Transverse colon (tissue), 4 donors: ENCODE results near the gene HS3ST4. TPM values are rescaled to one million over a fixed set of nuclear protein-coding genes. Genes with fewer than 3 reads are reported as not detected.
"Not testable (repeated sequence)": the region's sequence is repeated elsewhere in the genome, so short reads cannot be mapped to it uniquely, and the experiment has no call there.

ENCODE experiments used
- DNase-seq: peaks from one replicate; pipeline ENCODE4 v3.0.0-alpha.2; 2019
- H3K27ac ChIP-seq, 4 donors: fragments of 200-600 bp; sonication (generic); 2 replicates each; pipeline ENCODE4 v1.5.1; 2016 to 2018; ENCODE audit warnings: inconsistent platforms in 4 of 4
- H3K27me3 ChIP-seq: fragments of 200-600 bp; sonication (generic); 2 replicates; pipeline ENCODE4 v1.5.1; 2017; ENCODE audit warnings: inconsistent platforms
- H3K36me3 ChIP-seq, 4 donors: fragments of 200-600 bp; sonication (generic); 2 replicates each; pipeline ENCODE4 v1.5.1; 2017 to 2019; ENCODE audit warnings: inconsistent platforms in 4 of 4
- H3K4me1 ChIP-seq, 4 donors: fragments of 200-600 bp; sonication (generic); 2 replicates each; pipeline ENCODE4 v1.5.1; 2017 to 2020; ENCODE audit warnings: inconsistent platforms in 4 of 4
- H3K4me3 ChIP-seq, 4 donors: fragments of 200-600 bp; sonication (generic); 1 replicate in 1 of 4; 2 replicates in 3 of 4; pipeline versions ENCODE4 v1.5.1 to v1.6.1; 2017 to 2019; ENCODE audit warnings: inconsistent platforms in 4 of 4
- H3K9me3 ChIP-seq, 2 donors: fragments of 200-600 bp; sonication (generic); 2 replicates each; pipeline ENCODE4 v1.5.1; 2017 to 2019; ENCODE audit warnings: inconsistent platforms in 2 of 2
- CTCF ChIP-seq, 5 experiments: fragments of 200-600 bp in 3 of 5; fragments of 450-650 bp in 2 of 5; sonication (generic) in 3 of 5; IDR thresholded peaks; 1 replicate in 2 of 5; 2 replicates in 3 of 5; pipeline ENCODE4 v1.5.1; 2016 to 2017; ENCODE audit warnings: antibody characterized with exemption in 5 of 5, inconsistent platforms in 3 of 5, mild to moderate bottlenecking in 2 of 5, moderate library complexity in 1 of 5
- EP300 ChIP-seq: sonication (generic); formaldehyde crosslinking; IDR thresholded peaks from one replicate; pipeline ENCODE4 v1.6.1; 2017; ENCODE audit warnings: antibody characterized with exemption, low read depth
- POLR2A ChIP-seq: fragments of 450-650 bp; IDR thresholded peaks from one replicate; pipeline ENCODE4 v1.6.1; 2016; ENCODE audit warnings: antibody characterized with exemption, mild to moderate bottlenecking, moderate library complexity
- POLR2AphosphoS5 ChIP-seq, 3 donors: sonication (generic); formaldehyde crosslinking; IDR thresholded peaks; one replicate each; pipeline ENCODE4 v1.6.1; 2016; ENCODE audit warnings: antibody characterized with exemption in 3 of 3
- WGBS, 2 donors: methylation state at CpG; one replicate each; pipeline ENCODE4 v1.1.5; 2018; ENCODE audit warnings: low coverage in 1 of 2; 5-methylcytosine and 5-hydroxymethylcytosine counted together
- in situ Hi-C, 4 donors: fragments of 200-750 bp; cut with MboI; loops; one replicate each; pipeline versions ENCODE4 v1.15.0 to v1.15.1; 2017; ENCODE audit warnings: low sequenced_read_pairs in 3 of 4, low pct_ligation_motif_present in 1 of 4, low pct_unique_long_range_greater_than_20kb in 1 of 4
- intact Hi-C: fragments of 100-400 bp; cut with DNase I; formaldehyde crosslinking; loops from one replicate; pipeline ENCODE4 v1.15.1; 2023; ENCODE audit warnings: low total_unique reads
- total RNA-seq, 4 donors: library from RNA; depleted of rRNA; stranded (reverse); fragments of >200 nt; gene quantifications; one replicate each; pipeline ENCODE4 v1.1.0, GENCODE V29; 2016

The HS3ST4 gene
- total RNA-seq, 4 donors from 2014 or later, result not detected

GRCh38 chr16:26091511-26091910 lies 399.8 kb downstream of the HS3ST4 start:
- no peak overlapping the region for H3K4me3 ChIP-seq
- H3K27ac ChIP-seq, result no peak overlapping the region
- in situ Hi-C loops, result no loop called here
- WGBS, 2 donors, result 100% methylated on average over 1 of the region's 1 CpG; no CpG with 5 or more reads in 1 of the 2 donors
- no peak for DNase-seq
- no peaks in the 10 kb centered on the region for H3K4me1 ChIP-seq
- H3K36me3 ChIP-seq, result no peaks in the 10 kb centered on the region
- no peaks in the 10 kb centered on the region for H3K27me3 ChIP-seq
- H3K9me3 ChIP-seq, result no peaks in the 10 kb centered on the region
- intact Hi-C loops, result no loop called here
- TF ChIP-seq EP300 (no peak), POLR2A (no peak), CTCF (IDR thresholded peaks at IDR 0.05) (no peak), POLR2AphosphoS5 (IDR thresholded peaks at IDR 0.05) (no peak)

- H3K4me3 ChIP-seq, H3K27me3 ChIP-seq, H3K4me1 ChIP-seq, in situ Hi-C loops, H3K27ac ChIP-seq, H3K36me3 ChIP-seq, DNase-seq, H3K9me3 ChIP-seq, intact Hi-C loops: not testable (repeated sequence)
- WGBS, 2 donors, result 87 to 88% methylated on average over 3 of the region's 3 CpGs
These were observed 406.4 kb downstream of the HS3ST4 start for GRCh38 chr16:26098206-26098605.

GRCh38 chr16:26102369-26102768 lies 410.6 kb downstream of the HS3ST4 start:
- Histone ChIP-seq H3K27me3 (no peaks in the 10 kb centered on the region), H3K9me3 (no peaks in the 10 kb centered on the region), H3K36me3 (no peaks in the 10 kb centered on the region), H3K4me1 (no peaks in the 10 kb centered on the region), H3K4me3 (no peak overlapping the region), H3K27ac (no peak overlapping the region)
- no peak for DNase-seq
- in situ Hi-C loops, result no loop called here
- 73 to 84% methylated on average over 6 of the region's 6 CpGs for WGBS, 2 donors
- TF ChIP-seq EP300 (no peak), POLR2AphosphoS5 (IDR thresholded peaks at IDR 0.05) (no peak), POLR2A (no peak), CTCF (IDR thresholded peaks at IDR 0.05) (no peak)
- intact Hi-C loops, result no loop called here

GRCh38 chr16:26108836-26109505 lies 417.2 kb downstream of the HS3ST4 start:
- Histone ChIP-seq H3K27me3 (no peaks in the 10 kb centered on the region), H3K27ac (no peak overlapping the region), H3K36me3 (no peaks in the 10 kb centered on the region), H3K9me3 (no peaks in the 10 kb centered on the region), H3K4me3 (no peak overlapping the region), H3K4me1 (no peaks in the 10 kb centered on the region)
- TF ChIP-seq EP300 (no peak), POLR2AphosphoS5 (IDR thresholded peaks at IDR 0.05) (no peak), CTCF (IDR thresholded peaks at IDR 0.05) (no peak)
- no peak for DNase-seq
- intact Hi-C loops (no loop called here), in situ Hi-C loops (no loop called here)
- 66 to 68% methylated on average over 9 to 13 of the region's 13 CpGs for WGBS, 2 donors

- no peaks in the 10 kb centered on the region for H3K36me3 ChIP-seq
- no peaks in the 10 kb centered on the region for H3K27me3 ChIP-seq
- TF ChIP-seq POLR2AphosphoS5 (IDR thresholded peaks at IDR 0.05) (no peak), CTCF (IDR thresholded peaks at IDR 0.05) (no peak)
- WGBS, 2 donors, result 54 to 66% methylated on average over 3 to 5 of the region's 5 CpGs
- H3K27ac ChIP-seq, result no peak overlapping the region
- no peaks in the 10 kb centered on the region for H3K9me3 ChIP-seq
- no peak for DNase-seq
- H3K4me3 ChIP-seq, result no peak overlapping the region
- intact Hi-C loops (loop anchor here (5.0 kb wide), 1 partner anchor 880 kb away; no protein-coding TSS in a partner anchor), in situ Hi-C loops (no loop called here)
- H3K4me1 ChIP-seq, result no peaks in the 10 kb centered on the region
These were observed 420.1 kb downstream of the HS3ST4 start for GRCh38 chr16:26111900-26112299.
